Keratinocyte (primary cell): ENCODE data around the gene SANBR. TPM values are rescaled to one million over a fixed set of nuclear protein-coding genes. Genes with fewer than 3 reads are reported as not detected.

Source experiments
- DNase-seq: peaks from one replicate; pipeline ENCODE4 v3.0.0-alpha.2; 2011; ENCODE audit warnings: low read depth, missing footprints, low spot score
- FAIRE-seq: peaks from 2 replicates; lab custom pipeline; 2011; peaks lifted over from hg19 to GRCh38; lab: Jason Lieb, UNC
- H2AFZ ChIP-seq: 2 replicates; pipeline ENCODE4 v1.6.0; 2012; ENCODE audit warnings: low read length, control low read depth, inconsistent platforms; ENCODE audit not compliant: control insufficient read depth
- H3K27ac ChIP-seq: 2 replicates; pipeline ENCODE4 v1.5.1; 2011; ENCODE audit warnings: low read length; ENCODE audit not compliant: control insufficient read depth, insufficient read depth
- H3K27me3 ChIP-seq: 3 replicates; pipeline ENCODE4 v1.6.0; 2011; ENCODE audit warnings: low read length; ENCODE audit not compliant: control insufficient read depth, insufficient read depth; ENCODE audit errors: extremely low read depth
- H3K36me3 ChIP-seq, 2 experiments: 2 replicates in 1 of 2; 3 replicates in 1 of 2; pipeline ENCODE4 v1.5.1; 2011; ENCODE audit warnings: low read length in 2 of 2, mild to moderate bottlenecking in 1 of 2; ENCODE audit not compliant: control insufficient read depth in 2 of 2, insufficient read depth in 2 of 2; ENCODE audit errors: extremely low read depth in 1 of 2
- H3K4me1 ChIP-seq: 3 replicates; pipeline ENCODE4 v1.5.1; 2011; ENCODE audit warnings: low read length; ENCODE audit not compliant: control insufficient read depth, insufficient read depth; ENCODE audit errors: extremely low read depth
- H3K4me2 ChIP-seq: 3 replicates; pipeline ENCODE4 v1.6.0; 2011; ENCODE audit warnings: low read depth, low read length; ENCODE audit not compliant: control insufficient read depth, insufficient read depth; ENCODE audit errors: extremely low read depth
- H3K4me3 ChIP-seq, 3 experiments: fragments of 200-600 bp in 1 of 3; sonication (generic) in 1 of 3; 2 replicates in 2 of 3; 3 replicates in 1 of 3; pipeline ENCODE4 v1.5.1; 2011 to 2016; ENCODE audit warnings: low read length in 3 of 3, mild to moderate bottlenecking in 3 of 3, control low read depth in 2 of 3, inconsistent platforms in 1 of 3, low read depth in 1 of 3, mixed read lengths in 1 of 3, mixed run types in 1 of 3, moderate library complexity in 1 of 3; ENCODE audit not compliant: control insufficient read depth in 2 of 3, insufficient read depth in 2 of 3; ENCODE audit errors: extremely low read depth in 1 of 3
- H3K79me2 ChIP-seq: 2 replicates; pipeline ENCODE4 v1.6.0; 2012; ENCODE audit warnings: low read length; ENCODE audit not compliant: control insufficient read depth, insufficient read depth
- H3K9ac ChIP-seq: 3 replicates; pipeline ENCODE4 v1.6.0; 2011; ENCODE audit warnings: low read length; ENCODE audit not compliant: control insufficient read depth, insufficient read depth; ENCODE audit errors: extremely low read depth
- H3K9me1 ChIP-seq: 3 replicates; pipeline ENCODE4 v1.6.0; 2011; ENCODE audit warnings: low read length; ENCODE audit not compliant: control insufficient read depth, insufficient read depth; ENCODE audit errors: extremely low read depth
- H3K9me3 ChIP-seq: 2 replicates; pipeline ENCODE4 v1.5.1; 2012; ENCODE audit warnings: low read depth, low read length; ENCODE audit not compliant: control insufficient read depth
- H4K20me1 ChIP-seq: 3 replicates; pipeline ENCODE4 v1.6.0; 2011; ENCODE audit warnings: low read length; ENCODE audit not compliant: control insufficient read depth, insufficient read depth; ENCODE audit errors: extremely low read depth
- CTCF ChIP-seq, 3 experiments: IDR thresholded peaks in 1 of 3; conservative IDR thresholded peaks in 1 of 3; optimal IDR thresholded peaks in 1 of 3; 2 replicates in 2 of 3; 3 replicates in 1 of 3; pipeline versions ENCODE3 to v1.5.1; 2011; ENCODE audit warnings: low read length in 3 of 3, mild to moderate bottlenecking in 3 of 3, moderate library complexity in 2 of 3, control low read depth in 1 of 3, inconsistent platforms in 1 of 3; ENCODE audit not compliant: insufficient read depth in 2 of 3; ENCODE audit errors: extremely low read depth in 1 of 3
- EZH2 ChIP-seq: IDR thresholded peaks from one replicate; pipeline ENCODE4 v1.6.1; 2012; ENCODE audit warnings: inconsistent platforms, mild to moderate bottlenecking, low read length, moderate library complexity
- dilution Hi-C: fragments of 300-500 bp; cut with MboI; formaldehyde crosslinking; loops from one replicate; pipeline ENCODE4 v1.7.0; 2020; ENCODE audit warnings: low sequenced_read_pairs; ENCODE audit not compliant: extremely low pct_ligation_motif_present
- polyA plus RNA-seq, 5 experiments: library from polyadenylated mRNA; depleted of rRNA in 3 of 5; stranded (reverse) in 3 of 5; stranded (forward) in 1 of 5; unstranded in 1 of 5; fragments of >200 nt; gene quantifications; 1 replicate in 1 of 5; 2 replicates in 3 of 5; 3 replicates in 1 of 5; pipeline versions ENCODE4 v1.2.1 to v1.2.3, GENCODE V29; 2011 to 2012; ENCODE audit warnings: missing spikeins in 2 of 5, low read depth in 1 of 5, low replicate concordance in 1 of 5

Gene SANBR
- polyA plus RNA-seq, 1 donor (not counting 4 experiments of a cell fraction or from before 2014, with no cell fraction given), result 7.0 TPM

DNA sequence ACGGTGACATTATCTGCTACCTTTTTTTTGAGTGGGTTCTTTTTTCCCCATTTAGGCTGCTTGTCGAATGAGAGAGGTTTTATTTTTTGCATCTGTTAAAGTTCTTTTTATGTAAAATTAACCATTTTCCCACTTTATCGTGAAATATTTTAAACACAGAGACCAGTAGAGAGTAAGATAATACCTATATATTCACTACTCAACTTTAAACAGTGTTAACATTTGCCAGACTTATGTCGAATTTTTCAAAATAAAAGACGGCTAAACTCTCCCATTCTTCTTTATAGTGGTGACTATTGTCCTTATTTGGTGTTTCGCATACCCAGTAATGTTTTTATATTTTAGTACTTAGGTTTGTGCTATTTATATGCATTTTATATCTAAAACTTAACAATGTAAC, 46.9 kb upstream of the SANBR start:
- Histone ChIP-seq H2AFZ (no peak overlapping the region), H3K27me3 (no peaks in the 10 kb centered on the region), H3K4me1 (peaks cover 22% of the 10 kb centered on the region), H4K20me1 (no peaks in the 10 kb centered on the region), H3K79me2 (peaks cover 60% of the 10 kb centered on the region), H3K27ac (peak overlapping the region; percentile 99), H3K9ac (peak overlapping the region; percentile 100), H3K9me3 (no peaks in the 10 kb centered on the region), H3K36me3 (peaks cover 4 to 5% of the 10 kb centered on the region in 2 experiments), H3K9me1 (no peaks in the 10 kb centered on the region), H3K4me2 (peak overlapping the region; percentile 87), H3K4me3 (peak overlapping the region; percentile 81 to 100 (median 97))
- FAIRE-seq, result no peak
- no peak for TF ChIP-seq CTCF (optimal IDR thresholded peaks at IDR 0.05 in 1 of 3, IDR thresholded peaks at IDR 0.05 in 1 of 3, conservative IDR thresholded peaks at IDR 0.05 in 1 of 3; ENCODE audit: extremely low read depth in 1 of 3, insufficient read depth in 2 of 3, low read length in 3 of 3)
- no peak for TF ChIP-seq EZH2
- dilution Hi-C loops, result no loop called here
- no peak for DNase-seq

DNA sequence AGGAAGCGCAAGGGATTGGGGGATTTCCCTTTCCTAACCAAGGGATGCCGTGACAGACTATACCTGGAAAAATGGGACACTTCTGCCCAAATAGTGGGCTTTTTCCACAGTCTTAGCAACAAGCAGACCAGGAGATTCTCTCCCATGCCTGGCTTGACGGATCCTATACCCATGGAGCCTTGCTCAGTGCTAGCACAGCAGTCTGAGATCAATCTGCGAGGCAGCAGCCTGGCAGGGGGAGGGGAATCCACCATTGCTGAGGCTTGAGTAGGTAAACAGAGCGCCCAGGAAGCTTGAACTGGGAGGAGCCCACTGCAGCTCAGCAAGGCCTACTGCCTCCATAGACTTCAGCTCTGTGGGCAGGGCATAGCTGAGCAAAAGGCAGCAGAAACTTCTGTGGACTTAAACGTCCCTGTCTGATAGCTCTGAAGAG, 44.4 kb upstream of the SANBR start:
- no peaks in the 10 kb centered on the region for H3K9me1 ChIP-seq
- H3K4me2 ChIP-seq, result no peak overlapping the region
- H3K36me3 ChIP-seq, result peaks cover 4 to 5% of the 10 kb centered on the region in 2 experiments
- H2AFZ ChIP-seq, result no peak overlapping the region
- peaks cover 2% of the 10 kb centered on the region for H3K4me1 ChIP-seq
- peaks cover 68% of the 10 kb centered on the region for H3K79me2 ChIP-seq
- FAIRE-seq (no peak), DNase-seq (no peak)
- no peak overlapping the region for H3K9ac ChIP-seq
- no peaks in the 10 kb centered on the region for H3K27me3 ChIP-seq
- H3K27ac ChIP-seq, result no peak overlapping the region
- dilution Hi-C loops, result no loop called here
- H3K4me3 ChIP-seq, result no peak overlapping the region
- no peak for TF ChIP-seq EZH2
- TF ChIP-seq CTCF (optimal IDR thresholded peaks at IDR 0.05 in 1 of 3, IDR thresholded peaks at IDR 0.05 in 1 of 3, conservative IDR thresholded peaks at IDR 0.05 in 1 of 3; ENCODE audit: extremely low read depth in 1 of 3, insufficient read depth in 2 of 3, low read length in 3 of 3), result no peak
- H3K9me3 ChIP-seq, result no peaks in the 10 kb centered on the region
- H4K20me1 ChIP-seq, result no peaks in the 10 kb centered on the region
